Iris pigment epithelial cell (primary cell): ENCODE data around the gene GNA12.
"Not testable (repeated sequence)": the region's sequence is repeated elsewhere in the genome, so short reads cannot be mapped to it uniquely, and the experiment has no call there.

ENCODE experiments used
- DNase-seq: peaks from one replicate; pipeline ENCODE4 v3.0.0-alpha.2; 2011; ENCODE audit warnings: low read depth

The GNA12 gene

GRCh38 chr7:2864204-2864985 lies 20.3 kb upstream of the GNA12 start:
- no peak for DNase-seq

- peak; percentile 98 for DNase-seq
Measured at GRCh38 chr7:2863461-2864066, 19.5 kb upstream of the GNA12 start.

GRCh38 chr7:2862831-2863361 lies 18.8 kb upstream of the GNA12 start:
- peak; percentile 91 for DNase-seq

- DNase-seq: no peak
Measured at GRCh38 chr7:2861509-2861908, 17.4 kb upstream of the GNA12 start.

DNA sequence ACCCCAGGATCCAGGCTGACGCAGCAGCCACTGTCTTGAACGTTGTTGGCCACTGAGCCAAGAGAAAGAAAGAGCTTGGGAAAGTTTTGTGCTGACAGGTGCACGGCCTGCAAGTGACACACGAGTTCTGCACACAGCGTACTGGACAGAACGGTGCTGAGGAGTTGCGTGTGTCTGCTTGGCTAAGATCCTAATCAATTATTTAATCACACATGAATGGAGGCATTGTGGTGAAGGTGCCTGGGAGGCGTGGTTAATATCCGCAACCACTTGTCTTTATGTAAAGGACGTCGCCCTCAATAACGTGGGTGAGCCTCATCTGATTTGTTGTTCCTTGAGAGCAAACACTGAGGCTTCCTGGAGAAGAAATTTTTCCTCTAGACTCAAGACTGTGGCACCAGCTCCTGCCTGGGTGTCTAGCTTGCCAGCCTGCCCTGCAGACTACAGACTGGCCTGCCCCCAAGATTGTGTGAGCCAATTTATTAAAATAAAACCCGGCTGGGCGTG lies 16.6 kb upstream of the GNA12 start:
- no peak for DNase-seq

DNA sequence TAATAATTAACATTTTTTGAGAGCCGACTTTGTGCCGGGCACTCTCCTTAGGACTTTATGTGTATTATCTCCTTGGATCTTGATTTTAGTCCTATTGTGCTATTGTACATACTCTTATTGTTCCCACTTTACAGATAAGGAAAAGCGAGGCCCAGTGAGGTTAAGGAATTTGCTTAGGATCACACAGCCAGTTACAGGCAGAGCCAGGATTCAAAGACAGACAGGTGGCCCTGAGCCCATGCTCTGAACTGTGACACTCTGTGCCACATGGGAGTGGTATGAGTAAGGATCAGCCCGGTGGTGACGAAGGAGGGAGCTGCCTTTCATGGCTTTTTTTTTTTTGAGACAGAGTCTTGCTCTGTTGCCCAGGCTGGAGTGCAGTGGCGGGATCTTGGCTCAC lies 15.8 kb upstream of the GNA12 start:
- DNase-seq: no peak

DNA sequence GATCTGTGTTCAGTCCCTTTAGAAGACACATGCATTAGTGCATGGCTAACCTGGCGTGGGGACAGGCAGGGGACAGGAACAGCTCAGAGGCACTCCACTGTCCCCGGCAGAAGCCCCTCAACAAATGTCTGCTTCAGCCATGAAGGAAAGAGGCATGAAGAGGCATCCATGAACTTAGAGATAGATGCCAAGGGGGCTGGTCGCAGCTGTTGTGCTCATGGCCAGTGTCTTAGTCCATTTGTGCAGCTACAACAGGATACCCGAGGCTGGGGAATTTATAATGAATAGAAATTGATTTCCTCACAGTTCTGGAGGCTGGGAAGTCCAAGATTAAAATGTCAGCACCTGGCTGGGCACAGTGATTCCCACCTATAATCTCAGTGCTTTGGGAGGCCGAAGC lies 14.5 kb upstream of the GNA12 start:
- no peak for DNase-seq

DNA sequence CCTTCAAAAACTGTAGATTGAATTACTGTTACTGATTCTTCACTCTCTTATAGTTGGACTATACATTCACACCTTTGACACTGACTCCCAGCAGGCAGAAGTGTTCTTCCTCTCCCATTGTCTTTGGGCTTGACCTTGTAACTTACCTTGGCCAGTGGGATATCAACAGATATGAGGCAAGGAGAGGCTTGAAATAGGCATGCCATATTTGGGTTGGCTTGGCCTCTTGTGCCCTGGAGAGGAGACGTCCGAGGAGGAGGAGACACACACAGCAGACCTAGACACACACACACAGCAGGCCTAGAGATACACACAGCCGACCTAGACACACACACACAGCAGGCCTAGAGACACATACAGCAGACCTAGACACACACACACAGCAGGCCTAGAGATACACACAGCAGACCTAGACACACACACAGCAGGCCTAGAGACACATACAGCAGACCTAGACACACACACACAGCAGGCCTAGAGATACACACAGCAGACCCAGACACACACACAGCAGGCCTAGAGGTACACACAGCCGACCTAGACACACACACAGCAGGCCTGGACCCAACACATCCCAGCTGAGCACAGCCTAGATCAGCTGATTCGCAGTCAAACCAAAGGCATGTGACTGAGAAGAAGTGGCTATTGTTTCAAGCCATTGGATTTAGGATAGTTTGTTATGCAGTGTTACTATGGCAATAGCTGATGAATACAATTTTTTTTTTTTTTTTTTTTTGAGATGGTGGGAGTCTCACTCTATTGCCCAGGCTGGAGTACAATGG lies 12.5 kb upstream of the GNA12 start:
- no peak for DNase-seq

DNA sequence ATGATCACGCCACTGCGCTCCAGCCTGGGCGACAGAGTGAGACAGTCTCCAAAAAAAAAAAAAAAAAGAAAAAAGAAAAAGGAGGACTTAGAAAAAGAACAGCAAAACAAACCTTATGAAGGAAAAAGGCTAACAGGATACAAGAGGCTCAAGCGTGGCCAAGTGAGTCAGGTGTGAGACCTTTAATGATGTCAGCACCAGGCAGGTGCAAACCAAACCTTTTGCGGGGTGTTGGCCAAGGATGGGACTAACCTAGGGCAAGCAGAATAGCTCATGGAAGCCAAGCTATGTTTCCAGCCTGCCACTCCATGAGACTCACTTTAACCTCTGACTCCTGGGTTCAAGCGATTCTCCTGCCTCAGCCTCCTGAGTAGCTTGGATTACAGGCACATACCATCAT lies 11.3 kb upstream of the GNA12 start:
- no peak for DNase-seq

- not testable (repeated sequence) for DNase-seq
Measured at GRCh38 chr7:2853552-2853951, 9.4 kb upstream of the GNA12 start.

DNA sequence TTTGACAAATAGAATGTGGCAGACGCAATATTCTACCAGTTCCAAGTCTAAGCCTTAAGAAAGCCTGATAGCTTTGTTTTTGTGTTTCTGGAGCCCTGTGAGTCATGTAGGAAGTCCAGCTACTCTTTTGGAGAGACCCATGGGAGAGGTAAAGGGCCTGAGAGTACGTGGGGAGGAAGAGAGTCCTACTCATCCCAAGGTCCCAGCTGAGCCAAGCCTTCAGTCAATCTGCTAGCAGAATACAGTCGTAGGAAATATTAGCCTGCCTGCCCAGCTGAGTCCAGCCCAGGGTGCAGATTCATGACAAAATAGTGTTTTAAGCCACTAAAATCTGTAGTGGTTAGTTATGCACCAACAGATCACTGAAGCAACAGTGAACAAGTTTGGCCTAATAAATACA lies 9.0 kb upstream of the GNA12 start:
- no peak for DNase-seq

DNA sequence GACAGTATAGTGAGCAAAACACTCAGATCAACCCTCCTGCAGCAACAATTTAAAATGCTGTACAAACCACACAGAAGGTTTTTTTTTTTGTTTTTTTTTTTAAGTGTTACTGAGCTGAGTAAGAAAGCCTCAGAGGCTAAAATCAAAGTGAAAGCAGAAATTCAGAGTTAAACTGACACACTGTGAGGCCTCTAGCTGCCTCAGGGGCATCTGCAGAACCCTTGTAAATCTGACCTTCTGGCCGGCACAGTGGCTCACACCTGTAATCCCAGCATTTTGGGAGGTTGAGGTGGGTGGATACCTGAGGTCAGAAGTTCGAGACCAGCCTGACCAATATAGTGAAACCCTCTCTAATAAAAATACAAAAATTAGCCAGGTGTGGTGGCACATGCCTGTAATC lies 7.4 kb upstream of the GNA12 start:
- no peak for DNase-seq

GRCh38 chr7:2849941-2850766 lies 6.0 kb upstream of the GNA12 start:
- DNase-seq: no peak

- DNase-seq: no peak
Measured at GRCh38 chr7:2845034-2845592, 1.0 kb upstream of the GNA12 start.

DNA sequence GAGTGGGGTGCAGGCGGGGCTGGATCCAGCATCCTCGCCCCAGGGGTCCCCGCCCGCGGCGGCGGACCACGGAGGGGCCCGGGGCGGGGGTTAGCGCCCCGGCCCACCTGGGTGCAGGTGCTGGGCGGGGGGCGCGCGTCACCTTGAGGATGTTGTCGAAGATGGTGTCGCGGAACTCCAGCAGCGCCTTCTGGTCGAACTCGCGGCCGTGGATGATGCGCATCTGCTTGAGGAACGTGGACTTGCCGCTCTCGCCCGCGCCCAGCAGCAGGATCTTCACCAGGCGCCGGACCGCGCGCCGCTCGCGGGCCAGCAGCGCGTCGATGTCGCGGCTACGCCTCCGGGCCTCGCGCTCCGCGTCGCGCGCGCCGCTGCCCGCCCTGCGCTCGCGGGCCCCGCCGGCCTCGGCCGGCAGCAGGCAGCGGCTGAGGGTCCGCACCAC lies 376 bp downstream of the GNA12 start:
- no peak for DNase-seq

GRCh38 chr7:2843191-2843685 lies 870 bp downstream of the GNA12 start:
- DNase-seq: no peak

DNA sequence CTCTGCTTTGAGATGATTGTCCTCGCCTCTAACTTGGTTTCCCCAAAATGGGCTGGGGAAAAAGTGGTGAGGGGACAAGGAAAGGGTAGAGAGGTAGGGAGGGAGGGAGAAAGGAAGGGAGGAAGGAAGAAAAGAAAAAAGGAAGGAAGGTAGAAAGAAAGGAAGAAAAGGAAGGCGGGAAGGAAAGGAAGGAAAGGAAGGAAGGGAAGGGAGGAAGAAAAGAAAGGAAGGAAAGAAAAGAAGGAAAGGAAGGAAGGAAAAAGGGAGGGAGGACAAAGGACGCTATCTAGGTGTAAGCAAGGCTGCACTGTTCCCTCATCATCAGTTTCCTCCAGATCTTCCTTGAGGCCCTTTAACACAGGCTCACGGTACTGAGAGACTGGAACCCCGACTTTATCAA lies 2.2 kb downstream of the GNA12 start:
- no peak for DNase-seq

- DNase-seq: no peak
Measured at GRCh38 chr7:2840458-2840857, 3.6 kb downstream of the GNA12 start.

- DNase-seq: no peak
Measured at GRCh38 chr7:2838873-2839578, 5.1 kb downstream of the GNA12 start.

- DNase-seq: no peak
Measured at GRCh38 chr7:2838451-2838850, 5.7 kb downstream of the GNA12 start.

DNA sequence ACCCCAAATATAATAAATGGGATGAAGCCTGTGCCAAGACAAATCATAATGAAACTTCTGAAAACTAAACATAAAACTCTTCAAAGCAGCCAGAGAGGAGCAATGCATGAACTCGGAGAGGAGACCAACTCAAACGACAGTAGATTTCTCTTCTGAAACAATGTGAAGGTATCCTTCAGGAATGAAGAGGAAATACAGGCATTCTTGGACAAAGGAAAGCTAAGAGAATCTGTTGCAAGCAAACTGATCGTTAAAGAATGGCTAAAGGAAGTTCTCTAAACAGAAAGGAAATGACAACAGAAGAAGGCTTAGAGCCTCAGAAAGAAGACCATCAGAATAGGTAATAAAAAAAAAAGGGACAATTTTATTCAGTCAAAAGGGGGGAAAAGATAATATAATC lies 6.6 kb downstream of the GNA12 start:
- no peak for DNase-seq
